GM21786 (cell line): ENCODE data around the gene SAMSN1.
A peak's percentile ranks its signal among the peaks of the same experiment; 100 is the strongest.
"Not testable (repeated sequence)": the region's sequence is repeated elsewhere in the genome, so short reads cannot be mapped to it uniquely, and the experiment has no call there.

Source experiments
- ATAC-seq: cut with Tn5 transposase; IDR thresholded peaks from one replicate; pipeline ENCODE4 v1.9.1; 2021; ENCODE audit not compliant: unreplicated experiment

SAMSN1 gene

DNA sequence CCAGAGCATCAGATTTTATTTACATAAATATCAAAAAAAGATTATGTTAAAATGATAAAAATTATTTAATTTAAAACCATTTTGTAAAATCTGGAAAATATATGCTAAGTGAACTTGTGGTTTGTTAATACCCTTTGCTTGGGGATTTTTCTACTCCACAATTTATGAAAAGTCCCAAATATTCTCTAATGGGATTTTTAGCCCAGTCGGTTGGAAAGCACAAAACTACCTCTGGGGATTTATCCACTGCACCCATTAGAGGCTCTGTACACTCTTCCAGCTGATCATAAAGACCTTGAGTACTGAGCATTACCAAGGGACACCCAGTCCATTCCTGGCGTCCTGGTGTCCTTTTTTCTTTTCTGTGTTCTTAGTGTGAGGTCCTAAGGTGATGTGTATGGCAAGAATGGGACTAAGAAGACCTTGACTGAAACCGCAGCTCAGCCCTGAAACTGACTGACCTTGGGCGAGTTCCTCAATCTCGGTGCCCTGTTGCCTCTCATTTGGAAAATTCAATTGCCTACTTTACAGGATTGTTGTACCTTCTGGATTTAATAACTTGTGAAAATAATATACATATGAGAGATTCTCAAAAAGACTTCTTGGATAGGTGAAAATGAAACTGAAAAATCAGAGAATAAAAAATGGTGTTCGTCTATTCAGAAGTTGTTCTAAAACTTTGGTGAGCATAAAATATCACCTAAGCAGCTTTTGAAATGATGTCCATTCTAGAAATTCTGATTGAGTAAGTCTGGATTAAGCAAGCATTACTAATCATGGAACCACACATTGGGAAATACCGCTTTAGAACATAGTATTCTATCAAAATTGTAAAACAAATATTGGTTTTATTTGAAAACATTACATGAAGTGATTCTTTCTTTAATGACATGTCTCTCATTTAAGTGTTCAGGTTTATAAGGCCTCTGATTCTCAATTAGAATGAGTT, 21.5 kb upstream of the SAMSN1 start:
- ATAC-seq, result no peak

DNA sequence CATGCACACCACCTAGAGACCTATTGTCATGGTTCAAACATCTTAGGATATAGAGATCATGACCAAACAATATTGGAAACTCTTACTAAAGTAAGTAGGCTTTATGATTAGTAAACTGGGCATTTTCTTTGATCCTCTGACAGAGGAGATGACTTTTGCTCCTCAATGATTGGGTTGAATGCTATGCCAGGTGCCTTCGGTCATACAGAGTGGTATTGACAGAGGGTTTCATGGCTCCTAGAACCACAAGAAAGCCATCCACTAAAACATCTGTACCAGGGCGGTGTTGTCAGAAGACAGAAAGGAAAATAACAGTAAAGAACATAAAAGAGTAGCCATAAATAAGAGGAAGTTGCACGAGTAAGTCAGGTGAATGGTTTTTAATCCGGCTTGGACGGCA, 20.8 kb upstream of the SAMSN1 start:
- no peak for ATAC-seq

DNA sequence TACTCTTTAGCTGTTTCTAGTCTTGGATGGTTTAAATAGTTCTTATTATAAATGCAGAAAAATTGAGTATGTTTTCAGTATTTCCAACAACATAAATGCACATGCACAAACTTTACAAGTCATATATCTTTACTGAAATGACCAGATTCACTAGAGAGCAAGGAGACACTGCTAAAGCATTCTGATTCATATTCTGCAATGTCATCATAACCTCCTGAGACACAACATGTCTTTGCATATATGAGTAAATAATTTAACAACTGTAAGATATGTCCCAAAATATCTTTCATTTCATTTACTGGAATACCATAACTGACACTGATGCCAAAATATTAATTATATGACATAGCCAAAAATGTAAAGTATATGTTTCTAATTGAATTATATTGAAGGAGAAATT, 16.8 kb upstream of the SAMSN1 start:
- ATAC-seq, result no peak

DNA sequence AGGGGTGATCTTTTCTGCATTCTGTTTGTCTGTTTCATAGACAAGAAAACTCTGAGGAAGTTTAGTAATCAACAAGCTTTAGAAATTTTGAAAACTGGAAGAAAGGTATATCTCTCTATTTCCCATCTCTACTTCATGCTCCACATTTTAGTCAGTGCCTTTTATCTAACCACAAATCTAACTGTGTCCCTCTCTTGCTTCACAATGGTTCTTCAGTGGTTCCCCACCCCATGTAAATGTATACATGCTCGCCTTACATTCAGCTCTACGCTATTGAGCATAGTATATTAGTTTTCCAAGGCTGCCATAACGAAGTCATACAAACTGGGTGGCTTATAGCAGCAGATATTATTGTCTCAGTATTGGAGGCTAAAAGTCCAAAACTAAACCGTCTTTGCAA, 14.4 kb upstream of the SAMSN1 start:
- ATAC-seq, result no peak

DNA sequence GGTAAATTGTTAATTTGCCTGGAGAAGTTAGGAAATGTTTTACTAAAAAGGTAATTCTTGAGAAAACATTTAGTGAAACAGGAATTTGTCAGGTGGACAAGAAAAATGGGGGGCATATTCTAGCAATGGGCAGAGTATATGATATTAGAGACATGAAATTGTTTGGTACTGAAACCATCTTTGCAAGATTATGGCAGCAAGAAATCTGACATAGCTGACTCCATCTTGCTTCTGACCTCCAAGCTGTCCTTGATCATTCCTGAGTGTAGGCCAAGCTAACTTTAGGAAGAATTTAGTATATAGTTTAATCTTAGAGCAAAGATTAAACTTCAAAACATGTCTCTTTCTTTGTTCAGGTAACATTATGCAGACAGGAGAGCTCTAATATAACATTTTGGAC, 14.0 kb upstream of the SAMSN1 start:
- ATAC-seq, result no peak

DNA sequence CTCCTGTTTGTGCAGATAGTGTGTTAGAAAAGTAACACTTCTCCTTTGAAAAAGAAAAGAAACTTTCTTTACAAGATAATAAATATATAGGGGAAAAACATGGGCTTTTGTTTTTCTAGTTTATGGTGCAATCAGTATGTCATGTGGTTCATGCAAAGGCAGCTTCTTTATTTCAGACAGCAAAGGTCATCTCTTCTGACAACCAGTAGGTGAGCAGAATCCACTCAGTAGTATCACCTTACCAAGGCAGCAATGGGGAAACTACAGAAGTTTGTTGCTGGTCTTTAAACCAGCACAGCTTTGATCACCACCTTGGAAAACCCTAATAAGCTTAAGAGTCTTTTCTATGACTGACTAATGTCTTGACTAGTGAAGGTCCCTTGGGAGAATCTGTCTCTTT, 13.0 kb upstream of the SAMSN1 start:
- no peak for ATAC-seq

DNA sequence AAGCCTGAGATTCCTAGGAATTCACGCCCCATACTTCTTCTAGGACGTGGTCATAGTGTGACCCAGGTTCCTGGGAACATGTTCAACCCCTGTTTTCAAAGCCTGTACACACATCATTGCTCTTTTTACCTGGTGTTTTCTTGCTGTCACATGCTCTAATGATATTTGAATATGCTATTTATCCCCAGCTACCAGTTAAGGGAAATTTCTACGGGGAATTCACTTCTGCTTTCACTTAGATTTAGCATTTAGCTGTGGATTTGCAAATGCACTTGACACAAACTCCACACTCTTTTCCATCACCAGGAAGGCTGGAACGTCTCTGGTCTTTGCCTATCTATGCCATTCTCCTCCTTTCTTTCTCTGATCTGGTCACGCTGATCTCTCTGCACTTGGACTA, 11.3 kb upstream of the SAMSN1 start:
- no peak for ATAC-seq

DNA sequence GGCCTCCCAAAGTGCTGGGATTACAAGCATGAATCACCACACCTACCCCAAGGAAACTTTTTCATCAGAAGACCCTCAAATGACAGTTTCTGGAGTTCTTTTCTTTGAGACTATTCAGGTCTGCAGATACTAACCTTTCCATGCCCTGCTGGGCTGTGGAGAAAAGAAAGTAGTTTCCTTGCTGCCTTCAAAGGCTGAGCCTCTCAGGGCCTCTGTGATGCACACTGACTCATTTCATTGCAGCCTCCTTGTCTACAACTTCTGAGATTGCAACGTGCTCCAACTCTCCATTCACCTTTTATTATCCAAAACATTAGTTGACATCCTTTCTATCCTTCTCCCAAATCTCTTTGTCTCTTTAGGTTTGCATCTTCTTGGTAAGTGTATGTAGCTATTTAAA, 8.8 kb upstream of the SAMSN1 start:
- no peak for ATAC-seq

DNA sequence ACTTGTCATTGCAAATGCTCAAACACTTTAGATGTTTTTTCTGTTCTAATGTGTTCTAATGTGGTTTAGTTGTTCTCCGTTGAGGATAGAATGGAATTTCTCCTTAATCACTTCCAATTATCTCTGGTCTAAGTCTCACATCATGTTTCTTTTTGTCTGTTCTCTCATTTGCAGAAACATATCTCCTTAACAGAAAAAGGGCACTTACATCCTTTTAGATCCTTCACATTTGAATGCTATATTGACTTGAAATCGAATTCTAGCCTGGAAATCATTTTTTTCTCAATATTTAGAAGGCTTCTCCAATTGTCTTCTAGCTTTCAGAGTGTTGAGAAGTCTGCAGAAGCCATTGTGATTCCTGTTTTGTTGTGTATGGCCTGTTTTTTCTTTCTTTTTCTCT, 7.3 kb upstream of the SAMSN1 start:
- ATAC-seq, result no peak

DNA sequence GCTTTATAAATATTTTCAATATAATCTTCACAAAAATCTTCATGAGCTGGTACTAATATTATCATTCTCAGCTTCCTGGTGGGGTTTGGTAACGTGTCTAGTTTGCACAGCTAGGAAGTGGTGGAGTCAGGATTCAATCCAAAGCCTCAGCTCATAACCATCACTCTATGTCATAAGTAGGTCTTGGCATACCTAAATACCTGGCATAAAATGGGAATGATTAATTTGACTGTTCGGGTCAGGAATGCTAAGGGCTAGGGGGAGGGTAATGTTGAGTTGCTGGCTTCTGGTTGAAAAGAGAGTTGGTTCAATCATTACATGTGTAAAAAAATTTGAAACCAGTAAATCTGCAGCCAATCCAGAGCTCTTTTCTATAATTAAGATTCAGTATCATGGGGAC, 5.6 kb upstream of the SAMSN1 start:
- no peak for ATAC-seq

DNA sequence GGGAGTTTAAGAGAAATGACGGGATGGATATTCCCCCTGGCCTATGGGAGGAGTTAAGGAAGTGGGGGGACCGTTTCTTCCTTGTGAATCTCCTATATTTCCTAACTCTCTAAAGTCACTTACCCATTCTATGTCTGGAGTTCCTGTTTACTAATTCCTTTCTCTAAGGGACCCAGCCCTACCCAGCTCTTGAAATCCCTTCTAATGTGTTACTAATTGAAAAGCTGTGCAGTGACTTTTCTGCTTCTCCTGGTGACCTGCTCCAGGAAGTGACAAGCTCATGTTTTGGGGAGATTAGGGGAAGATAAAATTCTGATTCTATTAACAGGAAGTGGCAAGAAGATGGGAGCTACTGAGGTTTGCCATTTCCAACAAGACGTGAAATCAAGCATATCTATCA, 4.0 kb upstream of the SAMSN1 start:
- ATAC-seq, result no peak

DNA sequence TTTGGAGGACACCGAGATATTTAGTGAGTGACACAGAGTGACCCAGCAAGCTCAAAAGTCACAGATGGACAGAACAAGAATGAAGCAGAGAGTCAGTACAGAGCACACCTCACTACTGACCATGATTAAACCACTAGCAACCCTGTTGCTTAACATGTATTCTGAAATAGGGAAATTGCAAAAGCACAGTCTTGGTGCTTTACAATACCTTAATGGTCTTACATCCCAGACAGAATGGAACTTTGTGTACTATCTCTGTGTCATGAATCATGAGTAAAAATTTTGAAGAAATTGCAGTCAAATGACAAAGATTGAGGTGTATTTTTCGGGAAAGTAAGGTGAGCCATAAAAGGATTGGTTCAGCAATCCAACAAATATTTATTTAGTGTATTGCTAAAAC, 2.7 kb upstream of the SAMSN1 start:
- no peak for ATAC-seq

DNA sequence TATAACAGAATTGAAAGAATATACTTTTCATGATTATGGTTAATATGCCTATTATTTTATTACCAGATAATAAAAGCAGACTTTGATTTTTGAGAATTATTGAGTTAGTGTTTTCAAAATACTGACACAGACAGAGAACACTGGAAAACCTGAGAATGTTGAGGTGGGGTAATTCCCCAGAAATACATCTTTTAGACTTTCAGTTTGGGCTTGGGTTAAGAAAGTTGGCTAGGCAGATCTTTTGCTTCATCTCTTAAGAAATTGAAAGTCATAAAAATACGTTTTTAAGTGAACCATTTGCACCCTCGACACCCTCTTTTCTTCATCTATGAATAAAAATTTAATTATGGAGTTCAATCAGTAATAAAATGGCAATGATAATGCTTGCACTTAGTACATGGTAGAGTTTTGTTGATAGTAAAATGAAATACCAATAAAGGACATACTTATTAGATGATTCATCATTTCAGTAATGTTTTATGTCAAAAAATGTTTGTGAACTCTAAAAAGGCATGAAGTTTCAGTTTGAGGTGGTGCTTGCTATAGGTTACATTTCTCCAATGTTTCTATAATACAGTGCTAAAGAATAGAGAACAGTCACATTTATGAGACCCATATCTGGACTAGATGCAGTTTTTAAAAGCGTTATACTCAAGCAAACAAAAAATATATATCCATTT, 1.9 kb upstream of the SAMSN1 start:
- ATAC-seq, result peak; percentile 33

DNA sequence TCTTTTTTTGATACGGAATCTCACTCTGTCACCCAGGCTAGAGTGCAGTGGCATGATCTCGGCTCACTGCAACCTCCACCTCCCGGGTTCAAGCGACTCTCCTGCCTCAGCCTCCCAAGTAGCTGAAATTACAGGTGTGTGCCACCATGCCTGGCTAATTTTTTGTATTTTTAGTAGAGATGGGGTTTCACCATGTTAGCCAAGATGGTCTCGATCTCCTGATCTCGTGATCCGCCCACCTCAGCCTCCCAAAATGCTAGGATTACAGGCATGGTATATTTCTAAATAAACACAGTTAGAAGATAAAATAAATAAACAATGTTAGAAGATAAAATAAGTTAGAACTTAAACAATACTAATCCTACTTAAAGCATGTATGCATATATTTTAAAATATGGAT, 604 bp upstream of the SAMSN1 start:
- not testable (repeated sequence) for ATAC-seq

DNA sequence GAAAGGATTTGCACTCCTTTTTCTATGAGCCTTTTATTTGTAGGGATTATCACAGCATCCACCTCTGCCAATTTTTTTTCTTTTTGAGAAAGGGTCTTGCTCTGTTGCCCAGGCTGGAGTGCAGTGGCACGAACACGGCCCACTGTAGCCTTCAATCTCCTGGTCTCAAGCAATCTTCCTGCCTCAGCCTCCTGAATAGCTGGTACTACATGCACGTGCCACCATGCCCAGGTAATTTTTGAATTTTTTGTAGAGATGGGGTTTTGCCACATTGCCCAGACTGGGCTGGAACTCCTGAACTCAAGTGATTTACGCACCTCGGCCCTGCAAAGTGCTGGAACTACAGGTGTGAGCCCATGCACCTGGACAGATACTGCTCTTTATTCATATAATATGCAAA, 2.1 kb downstream of the SAMSN1 start:
- ATAC-seq, result no peak

DNA sequence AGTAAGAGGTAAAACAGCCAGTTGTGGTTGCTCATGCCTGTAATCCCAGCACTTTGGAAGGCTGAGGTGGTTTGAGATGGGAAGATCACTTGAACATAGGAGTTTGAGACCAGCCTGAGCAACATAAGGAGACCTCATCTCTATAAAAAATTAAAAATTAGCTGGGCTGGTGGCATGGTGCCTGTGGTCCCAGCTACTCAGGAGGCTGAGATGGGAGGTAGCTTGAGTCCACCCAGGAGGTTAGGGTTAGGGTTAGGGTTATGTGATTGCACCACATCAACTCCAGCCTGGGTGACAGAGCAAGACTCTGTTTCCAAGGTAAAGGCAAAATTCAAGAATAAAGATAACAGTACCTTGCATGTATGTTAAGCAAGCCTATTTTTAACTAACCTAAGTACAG, 3.5 kb downstream of the SAMSN1 start:
- ATAC-seq, result no peak

DNA sequence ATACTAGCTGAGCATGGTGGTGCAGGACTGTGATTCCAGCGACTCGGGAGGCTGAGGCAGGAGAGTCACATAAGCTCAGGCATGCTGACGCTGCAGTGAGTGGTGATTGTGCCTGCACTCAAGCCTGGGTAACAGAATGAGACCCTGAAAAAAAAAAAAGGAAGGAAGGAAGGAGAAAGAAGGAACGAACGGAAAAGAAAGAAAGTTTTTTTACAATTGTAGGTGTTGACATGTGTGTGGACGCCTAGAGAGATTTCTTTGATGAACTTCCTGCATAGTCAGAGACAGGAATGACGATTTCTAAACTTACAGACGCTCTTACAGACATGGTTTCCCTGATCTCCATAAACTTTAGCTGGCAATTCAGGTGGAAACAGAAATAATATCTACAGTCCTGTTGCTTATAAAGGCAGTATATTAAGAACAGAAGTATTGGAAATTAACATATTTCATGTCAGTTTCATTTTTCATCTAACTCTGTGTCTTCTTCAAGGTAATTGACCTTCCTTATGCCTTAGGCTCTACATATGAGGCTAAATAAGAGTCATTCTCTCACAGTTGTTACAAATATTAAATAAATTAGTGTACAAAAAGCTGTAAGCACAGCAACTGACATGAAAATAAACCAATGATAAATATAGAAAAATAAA, 4.1 kb downstream of the SAMSN1 start:
- ATAC-seq, result no peak

DNA sequence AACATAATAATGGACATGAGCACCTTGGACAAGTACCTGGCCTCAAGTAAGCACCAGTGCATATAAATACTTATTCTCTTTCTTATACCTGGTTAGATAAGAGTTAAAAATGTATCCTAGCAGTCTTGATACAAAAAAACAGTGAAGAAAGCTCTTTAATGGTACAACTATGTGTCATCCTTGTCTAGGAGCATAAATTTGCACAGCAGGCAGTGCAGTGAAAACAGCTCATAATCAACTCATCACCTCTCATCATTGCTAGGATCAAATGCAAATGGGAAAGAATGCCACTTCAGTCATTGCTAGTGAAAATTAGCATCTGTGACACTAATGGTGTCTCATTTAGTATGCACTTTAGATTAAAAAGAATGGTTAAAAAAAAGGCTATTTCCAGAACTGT, 7.6 kb downstream of the SAMSN1 start:
- no peak for ATAC-seq

DNA sequence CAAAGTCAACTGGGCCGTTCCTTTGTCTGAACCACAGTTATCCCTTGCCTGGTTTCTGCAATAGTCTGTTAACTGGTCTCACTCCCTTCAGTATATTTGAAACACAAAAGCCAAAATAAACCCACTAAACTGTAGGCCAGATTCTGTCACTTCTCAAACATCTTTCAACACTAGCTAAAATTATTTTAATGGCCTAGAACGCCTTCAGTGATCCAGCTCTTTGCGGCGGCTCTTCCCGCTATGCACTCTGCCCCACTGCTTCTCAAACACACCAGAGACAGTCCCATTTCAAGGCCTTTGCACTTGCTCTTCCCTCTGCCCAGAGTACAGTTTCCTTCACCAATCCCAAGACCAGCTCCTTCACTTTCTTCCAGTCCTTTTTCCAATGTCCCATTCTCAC, 9.2 kb downstream of the SAMSN1 start:
- ATAC-seq, result no peak

DNA sequence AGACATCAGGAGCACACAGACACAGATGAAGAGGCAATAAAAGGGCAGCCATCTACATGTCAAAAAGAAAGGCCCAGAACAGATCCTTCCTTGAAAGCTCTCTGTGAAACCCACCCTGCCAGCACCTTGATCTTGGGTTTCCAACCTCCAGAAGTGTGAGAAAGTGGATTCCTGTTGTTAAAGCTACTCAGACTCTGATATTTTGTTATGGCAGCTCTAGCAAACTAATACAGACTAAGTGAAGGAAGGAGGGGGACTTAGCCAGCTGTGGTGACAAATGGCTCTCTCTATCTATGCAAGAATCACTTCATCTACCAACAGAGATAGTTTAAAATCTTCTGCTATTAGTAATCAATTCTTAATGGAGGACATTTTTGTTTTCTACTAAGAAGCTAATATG, 10.4 kb downstream of the SAMSN1 start:
- no peak for ATAC-seq

DNA sequence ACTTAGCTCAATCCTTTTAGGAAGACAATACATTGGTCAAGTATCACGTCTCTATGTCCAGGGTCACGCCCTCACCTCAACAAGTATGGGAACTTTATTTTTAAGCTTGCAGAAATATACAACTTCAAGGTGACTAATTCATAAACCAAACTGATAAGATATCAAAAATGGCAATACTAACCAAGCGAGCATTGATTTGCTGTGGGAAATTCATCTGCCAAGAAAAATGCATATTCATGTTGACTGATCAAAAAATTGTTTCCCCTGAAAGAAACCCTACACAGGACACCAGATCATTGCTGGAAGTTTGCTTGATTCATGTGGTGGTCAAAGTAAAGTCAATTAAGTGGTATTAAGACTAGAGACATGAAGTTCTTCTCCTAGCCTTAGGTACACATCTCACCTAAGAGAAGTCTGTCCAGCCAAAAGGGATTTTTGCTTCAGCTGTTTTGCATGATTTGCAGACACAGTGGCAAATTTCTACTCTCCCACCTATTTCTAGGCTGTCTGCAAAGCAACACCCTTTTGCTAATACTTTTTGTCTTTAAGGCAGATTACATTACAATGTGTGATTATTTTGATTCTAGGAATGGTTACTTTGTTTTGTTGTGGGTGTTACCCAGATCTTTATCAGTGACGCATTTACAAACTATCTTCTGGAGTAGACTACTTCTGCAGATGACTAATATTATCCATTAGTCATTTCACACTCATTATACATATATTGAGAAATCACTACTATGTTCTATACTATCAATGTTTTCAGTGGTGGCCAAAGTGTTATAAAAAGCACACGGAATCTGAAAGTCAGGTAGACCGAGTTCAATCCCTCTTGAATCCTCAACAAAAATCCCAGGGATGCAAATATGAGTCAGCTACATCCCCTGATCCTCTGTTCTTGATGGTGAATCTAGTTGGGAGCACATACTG, 12.4 kb downstream of the SAMSN1 start:
- ATAC-seq, result peak; percentile 91
